Mesendoderm (in vitro differentiated cells): ENCODE data around the gene PROCA1.
"Not testable (repeated sequence)": the region's sequence is repeated elsewhere in the genome, so short reads cannot be mapped to it uniquely, and the experiment has no call there.

ENCODE experiments used
- DNase-seq: peaks from one replicate; pipeline ENCODE4 v3.0.0; 2013
- H2AK5ac ChIP-seq: 2 replicates; pipeline ENCODE4 v1.6.1; 2013; ENCODE audit warnings: low read length, inconsistent platforms
- H2BK120ac ChIP-seq: 2 replicates; pipeline ENCODE4 v1.6.1; 2013; ENCODE audit warnings: low read depth, mild to moderate bottlenecking, low read length, moderate library complexity, mixed read lengths
- H2BK15ac ChIP-seq: replicated peaks from 2 replicates; pipeline ENCODE4 v1.6.1; 2013; ENCODE audit warnings: low read depth, mild to moderate bottlenecking, moderate library complexity
- H2BK5ac ChIP-seq: 2 replicates; pipeline ENCODE4 v1.6.1; 2013; ENCODE audit warnings: low read length, inconsistent platforms
- H3K18ac ChIP-seq: 2 replicates; pipeline ENCODE4 v1.6.1; 2013; ENCODE audit warnings: mild to moderate bottlenecking, low read length, mixed read lengths
- H3K23ac ChIP-seq: one replicate; pipeline ENCODE4 v1.6.1; 2013; ENCODE audit warnings: low read length
- H3K27ac ChIP-seq: 2 replicates; pipeline ENCODE4 v1.5.1; 2013; ENCODE audit warnings: low read depth, mild to moderate bottlenecking, inconsistent platforms, low read length, moderate library complexity
- H3K27me3 ChIP-seq: 2 replicates; pipeline ENCODE4 v1.6.1; 2013; ENCODE audit warnings: low read length, control low read depth, mild to moderate bottlenecking, inconsistent platforms; ENCODE audit not compliant: insufficient read depth, poor library complexity
- H3K36me3 ChIP-seq: 2 replicates; pipeline ENCODE4 v1.6.1; 2013; ENCODE audit warnings: low read length, inconsistent platforms; ENCODE audit not compliant: control insufficient read depth, insufficient read depth
- H3K4ac ChIP-seq: one replicate; pipeline ENCODE4 v1.6.1; 2013; ENCODE audit warnings: low read depth, mild to moderate bottlenecking, low read length, moderate library complexity
- H3K4me1 ChIP-seq: 2 replicates; pipeline ENCODE4 v1.6.1; 2013; ENCODE audit warnings: low read depth, low read length, inconsistent platforms; ENCODE audit not compliant: control insufficient read depth
- H3K4me2 ChIP-seq: 2 replicates; pipeline ENCODE4 v1.6.1; 2013; ENCODE audit warnings: low read length
- H3K4me3 ChIP-seq: 2 replicates; pipeline ENCODE4 v1.5.1; 2013; ENCODE audit warnings: mild to moderate bottlenecking, low read length
- H3K56ac ChIP-seq: one replicate; pipeline ENCODE4 v1.6.1; 2013; ENCODE audit warnings: low read length
- H3K79me1 ChIP-seq: 2 replicates; pipeline ENCODE4 v1.6.1; 2013; ENCODE audit warnings: low read length, inconsistent platforms
- H3K79me2 ChIP-seq: 2 replicates; pipeline ENCODE4 v1.6.1; 2013; ENCODE audit warnings: mild to moderate bottlenecking, low read length; ENCODE audit not compliant: control insufficient read depth, insufficient read depth
- H3K9ac ChIP-seq: 2 replicates; pipeline ENCODE4 v1.6.1; 2013; ENCODE audit warnings: low read length, inconsistent platforms
- H4K5ac ChIP-seq: one replicate; pipeline ENCODE4 v1.6.1; 2013; ENCODE audit warnings: low read length
- H4K8ac ChIP-seq: one replicate; pipeline ENCODE4 v1.6.1; 2013; ENCODE audit warnings: low read depth, mild to moderate bottlenecking, control low read depth, low read length, moderate library complexity
- WGBS: extraction: QIAGEN DNeasy Blood & Tissue Kit; methylation state at CpG from one replicate; pipeline ENCODE4 v1.1.7; 2013; ENCODE audit warnings: low lambda C conversion rate, missing lambda C conversion rate; ENCODE audit not compliant: insufficient coverage; ENCODE audit errors: extremely low coverage; 5-methylcytosine and 5-hydroxymethylcytosine counted together

Gene PROCA1

GRCh38 chr17:28723159-28723835, 11.6 kb upstream of the PROCA1 start:
- Histone ChIP-seq H3K27me3 (no peaks in the 10 kb centered on the region), H2BK120ac (no peak overlapping the region), H3K23ac (no peak overlapping the region), H3K4me2 (peak overlapping the region; percentile 16), H2BK5ac (no peak overlapping the region), H3K4me1 (peaks cover 2% of the 10 kb centered on the region), H3K36me3 (peaks cover 15% of the 10 kb centered on the region), H4K8ac (no peak overlapping the region), H3K27ac (no peak overlapping the region), H3K79me1 (peaks cover 10% of the 10 kb centered on the region), H4K5ac (no peak overlapping the region), H2BK15ac (no peak overlapping the region), H3K4ac (no peak overlapping the region), H3K79me2 (peaks cover 31% of the 10 kb centered on the region), H3K18ac (no peak overlapping the region), H3K9ac (peak overlapping the region; percentile 61), H2AK5ac (no peak overlapping the region), H3K56ac (peak overlapping the region; percentile 73), H3K4me3 (no peak overlapping the region)
- DNase-seq: no peak
- WGBS: no CpG with 5 or more reads among the region's 6 CpGs

- Histone ChIP-seq H3K18ac (no peak overlapping the region), H4K5ac (no peak overlapping the region), H3K79me1 (peaks cover 10% of the 10 kb centered on the region), H2BK15ac (no peak overlapping the region), H3K4ac (no peak overlapping the region), H2AK5ac (no peak overlapping the region), H2BK5ac (no peak overlapping the region), H3K36me3 (peaks cover 15% of the 10 kb centered on the region), H3K27ac (no peak overlapping the region), H3K23ac (no peak overlapping the region), H3K4me1 (peaks cover 2% of the 10 kb centered on the region), H3K56ac (peak overlapping the region; percentile 73), H3K4me2 (peak overlapping the region; percentile 2), H3K79me2 (peaks cover 31% of the 10 kb centered on the region), H3K27me3 (no peaks in the 10 kb centered on the region), H2BK120ac (no peak overlapping the region), H3K9ac (peak overlapping the region; percentile 61), H3K4me3 (no peak overlapping the region), H4K8ac (no peak overlapping the region)
- WGBS: no CpG with 5 or more reads among the region's 7 CpGs
- no peak for DNase-seq
Measured at GRCh38 chr17:28722417-28723158, 10.9 kb upstream of the PROCA1 start.

GRCh38 chr17:28720997-28721329, 9.3 kb upstream of the PROCA1 start:
- H3K79me1 ChIP-seq: peaks cover 14% of the 10 kb centered on the region
- H3K27ac ChIP-seq, H2BK15ac ChIP-seq, H3K4ac ChIP-seq, H3K18ac ChIP-seq, H2AK5ac ChIP-seq, H4K5ac ChIP-seq, H2BK5ac ChIP-seq, H2BK120ac ChIP-seq, H3K27me3 ChIP-seq, H3K23ac ChIP-seq, DNase-seq, H4K8ac ChIP-seq, H3K4me1 ChIP-seq: not testable (repeated sequence)
- peak overlapping the region; percentile 72 for H3K4me2 ChIP-seq
- H3K4me3 ChIP-seq: peak overlapping the region; percentile 98
- WGBS: no CpG with 5 or more reads among the region's 19 CpGs
- peaks cover 15% of the 10 kb centered on the region for H3K36me3 ChIP-seq
- peak overlapping the region; percentile 90 for H3K56ac ChIP-seq
- H3K9ac ChIP-seq: peak overlapping the region; percentile 98
- peaks cover 43% of the 10 kb centered on the region for H3K79me2 ChIP-seq

- H2BK120ac ChIP-seq: no peak overlapping the region
- H3K4ac ChIP-seq: peak overlapping the region; percentile 97
- peak overlapping the region; percentile 72 for H3K4me2 ChIP-seq
- H3K79me1 ChIP-seq: peaks cover 19% of the 10 kb centered on the region
- H3K4me1 ChIP-seq: peaks cover 5% of the 10 kb centered on the region
- H2BK15ac ChIP-seq: no peak overlapping the region
- H3K18ac ChIP-seq: peak overlapping the region; percentile 81
- peak overlapping the region; percentile 81 for H4K5ac ChIP-seq
- H3K56ac ChIP-seq: peak overlapping the region; percentile 98
- peak overlapping the region; percentile 0 for H4K8ac ChIP-seq
- DNase-seq: peak; percentile 32
- no CpG with 5 or more reads among the region's 30 CpGs for WGBS
- H3K27me3 ChIP-seq: no peaks in the 10 kb centered on the region
- H3K36me3 ChIP-seq: peaks cover 15% of the 10 kb centered on the region
- H3K4me3 ChIP-seq: peak overlapping the region; percentile 98
- H3K79me2 ChIP-seq: peaks cover 49% of the 10 kb centered on the region
- peak overlapping the region; percentile 95 for H2AK5ac ChIP-seq
- peak overlapping the region; percentile 68 for H3K27ac ChIP-seq
- H2BK5ac ChIP-seq: peak overlapping the region; percentile 89
- H3K9ac ChIP-seq: peak overlapping the region; percentile 98
- H3K23ac ChIP-seq: peak overlapping the region; percentile 7
Measured at GRCh38 chr17:28720247-28720996, 8.7 kb upstream of the PROCA1 start.

- H3K4ac ChIP-seq: peak overlapping the region; percentile 64
- no peak overlapping the region for H4K5ac ChIP-seq
- H3K36me3 ChIP-seq: peaks cover 23% of the 10 kb centered on the region
- H3K4me2 ChIP-seq: peak overlapping the region; percentile 89
- H3K4me1 ChIP-seq: peaks cover 5% of the 10 kb centered on the region
- no peaks in the 10 kb centered on the region for H3K27me3 ChIP-seq
- no peak overlapping the region for H3K23ac ChIP-seq
- peak overlapping the region; percentile 97 for H3K56ac ChIP-seq
- peak overlapping the region; percentile 73 for H2BK5ac ChIP-seq
- H2BK15ac ChIP-seq: no peak overlapping the region
- H3K79me1 ChIP-seq: peaks cover 29% of the 10 kb centered on the region
- H3K18ac ChIP-seq: peak overlapping the region; percentile 56
- no peak overlapping the region for H2AK5ac ChIP-seq
- H3K4me3 ChIP-seq: peak overlapping the region; percentile 64
- no CpG with 5 or more reads among the region's 18 CpGs for WGBS
- peak overlapping the region; percentile 88 for H3K27ac ChIP-seq
- H2BK120ac ChIP-seq: no peak overlapping the region
- peak overlapping the region; percentile 93 for H3K9ac ChIP-seq
- peaks cover 51% of the 10 kb centered on the region for H3K79me2 ChIP-seq
- no peak for DNase-seq
- H4K8ac ChIP-seq: no peak overlapping the region
Measured at GRCh38 chr17:28719021-28719433, 7.3 kb upstream of the PROCA1 start.
